GM19468 (cell line): ENCODE results near the gene PTTG1IP.

Source experiments
- ATAC-seq: cut with Tn5 transposase; IDR thresholded peaks from one replicate; pipeline ENCODE4 v1.9.1; 2021; ENCODE audit warnings: mild to moderate bottlenecking, moderate library complexity, moderate number of reproducible peaks; ENCODE audit not compliant: unreplicated experiment; ENCODE audit errors: extremely low read depth

PTTG1IP gene

DNA sequence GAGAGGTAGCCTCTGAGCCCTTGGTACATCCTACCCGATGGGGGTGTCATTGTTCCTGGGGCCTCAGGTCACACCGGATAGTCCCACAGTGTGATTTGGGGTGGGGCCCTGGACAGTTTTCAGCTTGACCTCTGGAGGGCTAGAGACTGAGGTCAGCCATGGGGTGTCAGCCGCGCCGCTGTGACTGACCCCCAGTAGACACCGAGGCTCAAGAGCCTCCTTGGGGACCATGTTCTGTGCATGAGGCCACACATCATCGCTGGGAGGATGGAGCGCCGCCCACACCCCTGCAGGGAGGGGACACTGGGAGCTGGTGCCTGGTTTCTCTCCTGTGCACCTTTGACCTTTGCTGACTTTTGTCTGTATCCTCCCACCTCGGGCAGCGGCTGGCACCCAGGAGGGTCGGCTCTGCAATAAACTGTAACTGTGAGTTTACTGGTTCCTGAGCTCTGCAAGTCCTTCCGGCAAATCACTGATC is 24.6 kb upstream of the PTTG1IP start:
- no peak for ATAC-seq

GRCh38 chr21:44897326-44898010 is 24.0 kb upstream of the PTTG1IP start:
- ATAC-seq, result no peak

- no peak for ATAC-seq
These were observed 23.2 kb upstream of the PTTG1IP start for GRCh38 chr21:44896561-44897286.

DNA sequence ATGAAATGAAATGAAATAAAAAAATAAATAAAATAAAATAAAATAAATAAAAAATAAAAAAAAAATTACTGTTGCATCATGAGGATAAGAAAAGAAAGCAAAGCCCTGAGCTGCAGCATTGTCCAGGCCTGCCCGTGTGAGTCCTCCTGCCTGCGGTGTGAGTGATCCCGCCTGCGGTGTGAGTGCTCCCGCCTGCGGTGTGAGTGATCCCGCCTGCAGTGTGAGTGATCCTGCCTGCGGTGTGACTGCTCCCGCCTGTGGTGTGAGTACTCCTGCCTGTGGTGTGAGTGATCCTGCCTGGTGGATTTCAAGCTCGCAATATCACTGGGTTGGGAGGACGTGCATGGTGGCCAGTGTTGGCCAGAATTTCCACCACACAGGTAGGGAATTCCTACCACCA is 22.4 kb upstream of the PTTG1IP start:
- ATAC-seq, result no peak

GRCh38 chr21:44894687-44895302 is 21.3 kb upstream of the PTTG1IP start:
- ATAC-seq, result no peak

DNA sequence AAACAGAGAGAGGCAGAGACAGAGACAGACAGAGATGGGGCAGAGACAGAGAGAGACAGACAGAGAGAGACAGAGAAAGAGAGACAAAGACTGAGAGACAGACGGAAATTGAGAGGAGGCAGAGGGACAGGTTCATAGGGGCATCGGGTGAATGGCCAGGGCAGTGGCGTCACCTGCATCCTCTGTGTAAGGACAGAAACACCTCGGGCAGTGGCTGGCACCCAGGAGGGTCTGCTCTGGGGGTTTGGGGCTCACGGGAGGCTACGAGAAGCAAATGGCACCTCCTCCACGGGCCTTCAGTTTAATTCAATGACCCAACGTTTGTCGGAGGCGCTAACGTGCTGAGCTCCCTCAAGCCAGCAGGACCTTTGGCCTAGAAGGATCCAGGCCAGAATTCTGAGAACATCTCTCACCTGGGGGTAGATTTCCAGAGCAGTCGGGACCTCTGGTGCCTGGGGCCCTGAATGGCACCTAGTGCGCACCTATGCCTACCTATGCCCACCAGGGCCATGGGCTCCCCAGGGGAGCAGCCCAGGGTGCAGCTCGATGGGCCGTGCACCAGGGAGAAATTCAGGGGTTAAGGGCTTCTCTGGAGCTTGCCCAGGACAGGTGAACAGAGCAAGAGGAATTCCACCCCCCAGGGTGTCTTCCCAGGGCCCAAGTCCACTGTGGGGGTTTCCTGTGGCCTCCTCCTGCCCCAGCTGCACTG is 20.6 kb upstream of the PTTG1IP start:
- no peak for ATAC-seq

DNA sequence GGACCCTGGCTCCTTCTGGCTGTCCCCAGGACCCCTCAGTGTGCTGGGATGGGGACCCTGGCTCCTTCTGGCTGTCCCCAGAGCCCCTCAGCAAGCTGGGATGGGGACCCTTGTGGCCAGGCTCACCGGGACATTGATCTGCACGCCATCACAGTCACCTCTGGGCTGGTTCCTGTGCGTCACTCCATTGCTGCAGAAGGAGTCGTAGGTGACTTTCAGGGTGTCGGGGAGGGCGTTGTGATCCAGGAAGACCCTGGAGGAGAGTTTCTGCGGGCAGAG is 19.7 kb upstream of the PTTG1IP start:
- ATAC-seq, result no peak

- no peak for ATAC-seq
These were observed 19.2 kb upstream of the PTTG1IP start for GRCh38 chr21:44892536-44893277.

DNA sequence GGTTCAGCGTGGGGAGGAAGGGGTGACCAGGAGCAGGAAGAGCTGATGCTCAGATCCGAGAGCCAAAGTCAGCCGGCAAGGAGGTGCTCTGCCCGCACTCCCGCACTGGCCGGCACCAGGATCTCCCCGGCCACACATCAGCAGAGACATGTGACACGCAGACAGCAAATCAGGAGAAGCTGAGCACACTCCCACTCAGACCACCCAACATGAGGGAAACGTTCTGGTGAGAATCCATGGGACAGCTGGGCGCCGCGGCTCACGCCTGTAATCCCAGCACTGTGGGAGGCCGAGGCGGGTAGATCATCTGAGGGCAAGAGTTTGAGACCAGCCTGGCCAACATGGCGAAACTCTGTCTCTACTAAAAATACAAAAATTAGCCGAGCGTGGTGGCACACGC is 18.6 kb upstream of the PTTG1IP start:
- no peak for ATAC-seq

DNA sequence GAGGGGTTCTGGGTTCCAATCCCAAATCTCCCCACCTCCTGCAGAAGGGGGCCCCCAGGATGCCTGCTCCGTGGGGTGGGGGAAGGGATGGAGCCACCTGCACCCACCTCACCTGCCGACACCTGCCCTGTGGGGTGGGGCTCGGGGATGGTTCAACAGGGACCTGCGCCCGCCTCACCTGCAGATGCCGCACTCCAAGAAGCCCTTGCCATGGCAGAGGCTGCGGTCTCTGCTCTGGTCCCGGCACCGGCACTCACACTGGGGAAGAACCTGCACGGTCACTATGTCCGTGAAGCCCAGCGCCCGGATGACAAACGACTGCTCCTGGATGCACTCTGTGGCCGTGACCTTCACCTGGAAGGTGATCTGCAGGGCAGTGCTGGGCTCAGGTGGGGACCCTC is 18.1 kb upstream of the PTTG1IP start:
- ATAC-seq, result no peak

- no peak for ATAC-seq
These were observed 17.6 kb upstream of the PTTG1IP start for GRCh38 chr21:44890961-44891541.

DNA sequence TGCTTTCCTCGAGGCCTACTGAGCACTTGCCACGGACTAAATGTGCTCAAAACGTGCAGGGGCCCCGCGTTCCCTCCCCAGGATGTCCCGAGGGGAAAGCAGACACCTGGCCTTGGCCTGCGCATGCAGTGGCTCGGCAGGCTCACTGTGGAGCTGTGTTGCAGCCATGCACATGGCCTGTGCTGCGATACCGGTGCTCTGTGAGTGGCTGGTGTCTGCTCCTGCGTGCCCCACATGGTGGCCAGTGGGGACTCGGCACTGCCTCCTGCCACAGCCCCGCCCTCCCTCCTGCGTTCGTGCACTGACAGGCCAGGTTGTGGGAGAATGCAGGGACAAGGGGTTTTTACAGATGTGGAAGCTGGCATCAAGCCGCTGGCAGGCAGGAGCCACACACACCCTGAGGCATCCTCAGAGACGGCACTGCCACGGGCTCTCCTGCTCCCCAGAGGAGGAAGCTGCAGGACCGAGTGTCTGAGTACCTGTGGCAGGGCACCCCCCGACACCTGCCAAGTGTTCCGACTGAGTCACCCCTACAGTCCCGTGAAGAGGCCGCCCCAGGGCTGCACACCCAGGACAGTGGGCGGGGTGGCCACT is 16.9 kb upstream of the PTTG1IP start:
- no peak for ATAC-seq

DNA sequence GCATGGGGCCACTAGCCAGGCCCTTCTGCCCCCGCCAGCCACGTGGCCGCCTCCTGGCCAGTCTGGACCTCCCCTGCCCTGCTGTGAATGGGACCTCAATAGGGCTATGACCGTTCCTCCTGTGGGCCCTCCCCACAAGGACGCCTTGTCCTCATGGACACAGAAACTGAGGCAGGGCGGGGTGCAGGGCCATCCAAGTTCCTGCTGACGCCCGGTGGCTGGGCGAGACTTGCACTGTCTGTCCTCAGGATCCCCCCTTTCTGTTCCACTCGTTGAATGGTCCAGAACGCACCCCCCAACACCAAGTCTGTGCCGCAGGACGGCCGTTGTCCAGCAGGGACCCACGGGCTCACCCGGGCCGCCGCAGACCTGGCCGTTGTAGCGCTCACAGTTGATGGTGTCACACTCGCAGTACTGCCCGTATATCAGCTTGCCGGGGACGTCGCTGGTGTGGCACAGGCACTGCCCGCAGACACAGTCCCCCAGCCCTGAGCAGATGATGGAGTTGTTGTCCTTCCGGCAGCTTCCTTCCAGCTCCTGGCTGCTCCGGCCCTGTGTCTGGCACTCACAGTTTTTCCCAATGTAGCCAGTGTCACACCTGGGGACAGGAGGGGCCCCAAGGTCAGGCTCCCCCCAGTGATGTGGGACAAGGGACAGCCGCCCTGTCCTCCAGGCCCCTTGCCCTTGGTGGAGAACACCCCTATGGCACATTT is 16.3 kb upstream of the PTTG1IP start:
- ATAC-seq, result no peak

GRCh38 chr21:44888581-44889550 is 15.4 kb upstream of the PTTG1IP start:
- no peak for ATAC-seq

DNA sequence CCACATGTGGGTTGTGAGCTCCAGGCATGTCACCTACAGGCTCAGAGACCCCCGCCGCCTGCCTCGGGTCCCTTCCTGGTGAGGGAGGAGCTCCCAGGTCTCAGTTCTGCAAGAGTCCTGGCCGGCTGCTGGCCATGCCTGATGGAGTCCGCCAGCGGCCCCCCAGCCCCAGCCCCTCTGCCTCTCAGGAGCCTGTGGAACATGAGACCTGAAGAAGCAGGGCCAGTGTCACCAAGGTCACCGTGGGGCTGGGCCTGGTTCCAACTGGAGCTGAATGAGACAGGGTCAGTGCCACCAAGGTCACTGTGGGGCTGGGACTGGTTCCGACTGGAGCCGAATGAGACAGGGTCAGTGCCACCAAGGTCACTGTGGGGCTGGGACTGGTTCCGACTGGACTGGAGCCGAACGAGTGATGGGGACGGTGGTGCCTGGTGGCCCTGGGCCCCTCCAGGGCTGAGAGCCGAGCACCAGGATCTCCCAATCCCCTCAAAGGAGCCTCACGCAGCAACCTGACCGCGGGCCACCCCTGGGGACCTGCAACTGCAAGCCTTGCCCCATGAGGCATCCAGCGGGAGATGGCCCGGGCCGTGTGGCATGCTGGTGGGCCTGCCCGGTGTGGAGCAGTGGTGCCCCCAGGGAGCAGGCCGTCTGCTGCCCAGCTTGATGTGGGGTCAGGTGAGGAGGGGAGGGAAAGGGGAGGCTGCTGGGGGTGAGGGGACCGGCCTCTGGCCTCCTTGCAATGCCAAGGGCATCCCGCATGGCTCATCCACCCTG is 14.5 kb upstream of the PTTG1IP start:
- no peak for ATAC-seq

DNA sequence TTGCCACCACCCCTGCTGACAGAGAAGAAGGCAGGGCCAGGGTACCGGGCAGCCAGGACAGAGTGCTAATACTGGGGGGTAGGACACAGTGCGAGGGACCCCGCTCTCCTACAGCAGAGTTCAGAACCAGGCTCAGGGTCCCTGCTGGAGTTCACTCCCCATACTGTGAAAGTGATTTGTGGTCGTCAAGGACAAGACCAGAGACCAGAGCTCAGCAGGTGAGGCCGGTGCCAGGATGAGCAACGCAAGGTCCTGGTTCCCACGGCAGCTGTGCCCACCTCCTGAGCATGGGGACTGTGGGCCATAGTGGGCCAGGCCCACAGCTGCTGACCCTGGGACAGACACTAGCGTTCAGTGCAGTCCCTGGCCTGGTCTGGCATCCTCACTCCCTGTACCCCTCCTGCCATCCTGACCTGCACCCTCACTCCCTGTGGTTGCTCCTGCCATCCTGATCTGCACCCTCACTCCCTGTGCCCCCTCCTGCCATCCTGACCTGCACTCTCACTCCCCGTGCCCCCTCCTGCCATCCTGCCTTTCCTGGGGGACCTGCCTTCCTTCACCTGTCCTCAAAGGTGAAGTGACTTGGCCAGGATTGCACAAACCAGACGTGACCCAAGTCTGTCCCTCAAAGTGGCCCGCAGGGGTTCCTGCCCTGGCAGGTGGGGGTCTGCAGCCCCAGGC is 13.8 kb upstream of the PTTG1IP start:
- ATAC-seq, result no peak
